ENCODE results near the gene CORIN.

The CORIN gene

GRCh38 chr4:47836641-47837093, 1.2 kb downstream of the CORIN start:
- Histone ChIP-seq H3K27ac (ENCODE audit: low read length) (no peak overlapping the region), H3K9me3 (ENCODE audit: insufficient read depth, low read length) (no peaks in the 10 kb centered on the region), H2AFZ (ENCODE audit: low read depth, low read length) (peak overlapping the region; percentile 59), H3K27me3 (ENCODE audit: low read depth, low read length) (no peaks in the 10 kb centered on the region), H3K4me1 (ENCODE audit: low read length) (peaks cover 37% of the 10 kb centered on the region), H3K4me3 (ENCODE audit: low read length) (peak overlapping the region; percentile 89), H3K79me2 (ENCODE audit: low read length) (no peaks in the 10 kb centered on the region), H3K4me2 (ENCODE audit: low read length) (peak overlapping the region; percentile 88), H4K20me1 (ENCODE audit: insufficient read depth, low read length) (peaks cover 10% of the 10 kb centered on the region; the same call in 1 of the 2 replicates), H3K36me3 (replicated peaks; ENCODE audit: low read depth, low read length) (no peaks in the 10 kb centered on the region), H3K9ac (ENCODE audit: low read length) (peak overlapping the region; percentile 67)
- TF ChIP-seq CTCF (IDR thresholded peaks at IDR 0.05; ENCODE audit: low read depth, low read length) (peak; percentile 66), EZH2phosphoT487 (IDR thresholded peaks at IDR 0.05; ENCODE audit: low read depth) (no peak)

GRCh38 chr4:47835494-47835893, 2.4 kb downstream of the CORIN start:
- H3K79me2 ChIP-seq (ENCODE audit: low read length): no peaks in the 10 kb centered on the region
- H3K27me3 ChIP-seq (ENCODE audit: low read depth, low read length): no peaks in the 10 kb centered on the region
- H2AFZ ChIP-seq (ENCODE audit: low read depth, low read length): no peak overlapping the region
- H3K4me1 ChIP-seq (ENCODE audit: low read length): peaks cover 37% of the 10 kb centered on the region
- H3K9me3 ChIP-seq (ENCODE audit: insufficient read depth, low read length): no peaks in the 10 kb centered on the region
- H3K9ac ChIP-seq (ENCODE audit: low read length): no peak overlapping the region
- peaks cover 10% of the 10 kb centered on the region; the same call in 1 of the 2 replicates for H4K20me1 ChIP-seq (ENCODE audit: insufficient read depth, low read length)
- peak overlapping the region; percentile 88 for H3K4me2 ChIP-seq (ENCODE audit: low read length)
- H3K36me3 ChIP-seq (replicated peaks; ENCODE audit: low read depth, low read length): no peaks in the 10 kb centered on the region
- H3K27ac ChIP-seq (ENCODE audit: low read length): no peak overlapping the region
- no peak for TF ChIP-seq CTCF (IDR thresholded peaks at IDR 0.05; ENCODE audit: low read depth, low read length)
- no peak for TF ChIP-seq EZH2phosphoT487 (IDR thresholded peaks at IDR 0.05; ENCODE audit: low read depth)
- H3K4me3 ChIP-seq (ENCODE audit: low read length): no peak overlapping the region

- no peaks in the 10 kb centered on the region for H3K27me3 ChIP-seq (ENCODE audit: low read depth, low read length)
- no peak overlapping the region for H3K4me3 ChIP-seq (ENCODE audit: low read length)
- no peaks in the 10 kb centered on the region for H3K79me2 ChIP-seq (ENCODE audit: low read length)
- H3K4me1 ChIP-seq (ENCODE audit: low read length): peaks cover 6% of the 10 kb centered on the region; the same call in 1 of the 2 replicates
- H2AFZ ChIP-seq (ENCODE audit: low read depth, low read length): no peak overlapping the region
- no peaks in the 10 kb centered on the region for H3K36me3 ChIP-seq (replicated peaks; ENCODE audit: low read depth, low read length)
- no peak overlapping the region for H3K27ac ChIP-seq (ENCODE audit: low read length)
- no peak for TF ChIP-seq EZH2phosphoT487 (IDR thresholded peaks at IDR 0.05; ENCODE audit: low read depth)
- no peak for TF ChIP-seq CTCF (IDR thresholded peaks at IDR 0.05; ENCODE audit: low read depth, low read length)
- H3K4me2 ChIP-seq (ENCODE audit: low read length): no peak overlapping the region
- H3K9me3 ChIP-seq (ENCODE audit: insufficient read depth, low read length): no peaks in the 10 kb centered on the region
- no peak overlapping the region for H3K9ac ChIP-seq (ENCODE audit: low read length)
- H4K20me1 ChIP-seq (ENCODE audit: insufficient read depth, low read length): no peaks in the 10 kb centered on the region
These were observed 6.7 kb downstream of the CORIN start for GRCh38 chr4:47831026-47831679.

- TF ChIP-seq CTCF (IDR thresholded peaks at IDR 0.05; ENCODE audit: low read depth, low read length): no peak
- Histone ChIP-seq H3K27ac (ENCODE audit: low read length) (no peak overlapping the region), H3K4me2 (ENCODE audit: low read length) (no peak overlapping the region), H3K4me1 (ENCODE audit: low read length) (no peaks in the 10 kb centered on the region), H3K36me3 (replicated peaks; ENCODE audit: low read depth, low read length) (no peaks in the 10 kb centered on the region), H3K9me3 (ENCODE audit: insufficient read depth, low read length) (no peaks in the 10 kb centered on the region), H3K79me2 (ENCODE audit: low read length) (no peaks in the 10 kb centered on the region), H3K4me3 (ENCODE audit: low read length) (no peak overlapping the region), H3K9ac (ENCODE audit: low read length) (no peak overlapping the region), H3K27me3 (ENCODE audit: low read depth, low read length) (no peaks in the 10 kb centered on the region), H4K20me1 (ENCODE audit: insufficient read depth, low read length) (no peaks in the 10 kb centered on the region), H2AFZ (ENCODE audit: low read depth, low read length) (no peak overlapping the region)
These were observed 7.4 kb downstream of the CORIN start for GRCh38 chr4:47830265-47831025.
